HG03135 (cell line): ENCODE data around the gene YPEL1.
"Not testable (repeated sequence)": the region's sequence is repeated elsewhere in the genome, so short reads cannot be mapped to it uniquely, and the experiment has no call there.

Experiments
- ATAC-seq: cut with Tn5 transposase; IDR thresholded peaks from one replicate; pipeline ENCODE4 v1.9.1; 2021; ENCODE audit warnings: mild to moderate bottlenecking, moderate library complexity; ENCODE audit not compliant: unreplicated experiment

The YPEL1 gene

DNA sequence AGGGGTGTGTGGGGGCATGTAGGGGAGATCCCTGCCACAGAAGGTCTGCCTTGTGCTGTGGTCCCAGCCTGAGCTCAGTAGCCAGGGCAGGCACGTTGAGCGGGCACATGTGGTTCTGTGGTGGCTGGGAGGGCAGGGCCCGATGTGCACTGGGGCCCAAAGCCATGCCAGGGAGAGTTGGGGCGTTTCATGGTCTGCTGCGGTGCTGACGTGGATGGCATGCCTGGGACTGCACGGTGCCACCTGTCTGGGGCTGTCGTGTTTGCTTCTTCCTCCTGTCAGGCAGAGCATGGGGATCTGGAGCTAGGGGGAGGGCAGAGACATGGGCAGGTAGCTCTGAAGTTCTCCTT, 50.5 kb downstream of the YPEL1 start:
- ATAC-seq = no peak

DNA sequence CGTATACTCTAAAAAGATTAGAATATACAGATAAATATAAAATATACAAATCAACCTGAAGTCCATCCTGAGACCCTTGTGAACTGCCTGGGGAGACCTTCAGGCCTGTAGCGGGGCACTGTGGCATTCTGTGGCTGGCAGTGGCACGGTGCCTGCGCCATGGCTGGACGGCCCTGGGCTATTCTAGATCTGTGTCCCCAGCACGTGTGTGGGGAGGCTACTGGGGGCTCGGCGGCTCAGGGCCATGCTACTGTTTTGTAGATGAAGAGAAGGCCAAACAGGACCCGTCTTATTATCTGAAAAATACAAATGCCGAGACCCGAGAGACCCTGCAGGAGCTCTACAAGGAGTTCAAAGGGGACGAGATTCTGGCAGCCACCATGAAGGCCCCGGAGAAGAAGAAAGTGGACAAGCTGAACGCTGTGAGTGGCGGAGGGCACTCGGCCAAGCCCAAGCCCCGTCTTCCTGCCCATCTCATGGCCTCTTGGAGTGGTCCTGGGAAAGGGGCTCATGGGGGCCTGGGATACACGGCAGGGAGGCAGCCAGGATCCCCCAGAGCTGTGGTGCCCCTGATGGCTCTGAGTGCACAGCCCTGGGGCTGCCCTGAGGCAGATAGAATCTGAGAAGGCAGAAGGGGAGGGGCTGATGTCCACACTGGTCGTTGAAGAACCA, 51.0 kb downstream of the YPEL1 start:
- no peak for ATAC-seq

DNA sequence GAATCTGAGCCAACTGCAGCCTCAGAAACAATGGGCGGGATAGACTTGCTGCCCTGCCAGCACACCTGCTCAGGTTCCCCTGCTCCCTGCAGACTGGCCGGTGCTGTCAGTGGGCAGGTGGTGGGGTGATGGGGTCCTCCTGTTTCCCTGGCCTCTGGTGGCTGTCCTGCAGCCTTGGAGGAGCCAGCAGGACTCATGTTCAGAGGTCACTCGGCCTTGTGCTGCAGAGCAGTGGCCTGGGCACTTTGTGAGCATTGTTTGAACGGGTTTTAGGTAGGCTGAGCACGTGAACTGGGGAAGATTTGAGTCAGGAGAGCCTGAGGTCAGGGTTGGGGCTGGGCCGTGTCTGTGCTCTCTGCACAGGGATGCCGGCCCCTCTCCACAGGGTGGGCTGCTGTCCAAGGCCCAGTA, 52.2 kb downstream of the YPEL1 start:
- no peak for ATAC-seq

DNA sequence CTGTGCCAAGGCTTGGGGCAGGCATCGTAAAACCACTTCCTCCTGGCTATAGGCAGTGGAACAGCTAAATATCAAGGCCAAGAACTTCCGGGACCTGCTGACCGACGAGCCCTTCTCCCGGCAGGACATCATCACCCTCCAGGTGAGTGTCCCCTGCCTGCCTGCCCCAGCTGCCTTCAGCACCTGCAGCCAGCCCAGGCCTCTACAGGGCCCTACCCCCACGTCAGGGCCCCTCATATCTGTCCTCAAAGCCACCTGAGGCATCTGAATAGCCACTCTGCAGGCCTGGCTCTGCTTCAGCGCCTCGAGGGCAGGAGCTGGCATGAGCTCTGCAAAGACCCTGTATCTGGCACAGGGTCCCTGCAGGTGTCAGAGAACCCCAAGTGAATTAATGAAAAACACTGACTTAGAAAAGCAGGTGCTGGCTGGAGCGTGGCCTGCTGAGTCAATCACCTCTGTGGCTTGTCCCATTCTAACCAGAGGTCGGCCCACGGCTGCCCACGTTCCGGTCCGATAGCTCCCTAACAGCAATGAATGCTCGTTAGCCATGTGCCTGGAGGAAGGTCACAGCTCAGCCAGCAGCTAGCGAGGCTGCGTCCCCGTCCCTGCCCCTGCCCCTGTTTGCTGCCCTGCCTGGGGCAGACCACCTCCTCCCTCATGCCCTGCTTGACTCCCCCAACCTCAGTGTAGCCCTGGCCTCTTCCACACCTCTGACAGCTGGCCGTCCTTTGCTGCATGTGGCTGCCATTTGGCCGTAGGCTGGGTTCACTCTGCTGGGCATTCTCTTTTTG, 53.0 kb downstream of the YPEL1 start:
- no peak for ATAC-seq

DNA sequence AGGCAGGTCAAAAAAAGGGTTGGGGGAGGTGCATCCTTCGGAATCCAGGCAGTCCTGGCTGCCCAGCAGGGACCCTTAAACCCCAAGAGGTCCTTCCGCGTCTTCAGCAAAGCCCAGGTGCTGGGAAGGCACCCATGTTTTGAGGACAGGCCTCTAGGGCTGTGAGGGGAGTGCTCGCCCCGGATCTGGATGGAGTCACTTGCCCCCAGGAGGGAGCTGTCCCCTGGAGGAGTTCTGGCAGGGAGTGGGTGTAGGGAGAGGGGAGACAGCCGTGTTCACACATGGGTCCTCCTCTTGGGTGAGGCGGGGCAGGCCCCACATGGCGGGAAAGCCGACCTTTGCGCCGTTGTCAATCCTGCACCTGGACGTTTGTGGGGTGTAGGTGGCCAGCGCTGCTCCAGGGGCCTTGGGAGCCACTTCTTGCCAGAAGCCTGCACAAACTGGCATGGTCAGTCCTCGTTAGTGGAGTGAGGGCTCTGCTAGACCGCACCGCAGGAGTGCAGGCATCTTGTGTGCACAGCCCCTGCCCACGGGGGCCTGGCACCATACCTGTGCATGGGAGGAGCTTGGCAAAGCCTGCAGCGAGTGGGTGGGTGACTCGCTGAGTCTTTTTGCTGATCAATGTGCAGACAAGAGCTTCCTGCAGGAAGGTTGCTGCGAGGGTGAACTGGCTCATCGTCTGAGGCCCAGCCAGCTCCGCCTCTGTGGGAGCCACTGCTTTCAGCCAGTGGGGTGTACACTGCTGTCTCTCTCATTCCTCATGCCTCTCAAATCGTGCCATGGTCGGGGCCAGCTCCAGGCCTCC, 53.8 kb downstream of the YPEL1 start:
- ATAC-seq = no peak

DNA sequence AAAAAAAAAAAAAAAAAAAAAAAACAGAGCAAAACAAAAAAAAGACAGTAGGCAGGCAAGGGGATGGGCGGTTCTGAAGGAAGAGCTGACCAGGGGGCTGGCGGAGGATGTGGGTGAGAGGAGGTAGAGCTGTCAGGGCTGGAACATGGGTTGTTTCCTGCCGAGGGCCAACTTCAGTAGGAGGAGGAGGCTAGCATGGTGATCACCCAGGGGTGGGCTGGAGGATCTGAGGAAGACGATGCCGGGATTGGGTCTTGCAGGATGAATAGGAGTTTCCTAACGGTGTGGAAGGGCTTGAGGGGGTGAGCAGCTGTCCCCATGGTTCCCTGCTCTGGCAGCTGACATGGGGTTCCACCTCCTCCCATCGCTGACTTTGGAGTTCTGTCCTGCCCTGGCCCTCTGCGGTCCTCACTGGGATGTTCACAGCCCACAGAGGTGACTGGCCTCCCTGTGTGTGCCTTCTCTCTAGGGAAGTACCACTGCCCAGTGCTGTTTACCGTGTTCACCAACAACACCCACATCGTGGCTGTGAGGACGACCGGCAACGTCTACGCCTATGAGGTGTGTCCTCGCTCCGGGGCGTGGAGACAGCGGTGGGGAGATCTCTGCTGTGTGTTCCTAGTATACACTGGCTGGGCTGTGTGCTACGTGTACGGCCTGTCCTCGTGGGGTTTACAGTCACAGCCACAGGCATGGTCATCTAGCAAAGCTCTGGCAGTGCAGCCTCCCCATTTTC, 54.6 kb downstream of the YPEL1 start:
- ATAC-seq = no peak

DNA sequence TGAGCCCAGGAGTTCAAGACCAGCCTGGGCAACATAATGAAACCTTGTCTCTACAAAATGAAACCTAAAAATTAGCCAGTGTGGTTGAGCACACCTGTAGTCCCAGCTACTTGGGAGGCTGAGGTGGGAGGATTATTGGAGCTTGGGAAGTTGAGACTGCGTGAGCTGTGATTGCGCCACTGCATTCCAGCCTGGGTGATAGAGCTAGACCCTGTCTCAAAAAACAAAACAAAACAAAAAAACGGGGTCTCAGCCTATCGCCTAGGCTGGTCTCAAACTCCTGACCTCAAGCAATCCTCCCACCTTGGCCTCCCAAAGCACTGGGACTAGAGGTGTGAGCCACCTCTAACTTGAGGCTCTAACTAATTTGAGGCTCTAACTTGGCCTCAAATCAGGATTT, 56.2 kb downstream of the YPEL1 start:
- ATAC-seq = no peak

DNA sequence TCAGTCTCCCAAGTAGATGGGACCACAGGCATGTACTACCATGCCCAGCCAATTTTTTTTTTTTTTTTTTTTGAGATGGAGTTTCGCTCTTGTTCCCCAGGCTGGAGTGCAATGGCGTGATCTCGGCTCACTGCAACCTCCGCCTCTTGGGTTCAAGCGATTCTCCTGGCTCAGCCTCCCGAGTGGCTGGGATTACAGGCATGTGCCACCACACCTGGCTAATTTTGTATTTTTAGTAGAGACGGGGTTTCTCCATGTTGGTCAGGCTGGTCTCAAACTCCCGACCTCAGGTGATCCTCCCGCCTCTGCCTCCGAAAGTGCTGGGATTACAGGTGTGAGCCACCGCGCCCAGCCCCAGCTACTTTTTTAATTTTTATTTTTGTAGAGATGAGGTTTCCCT, 56.8 kb downstream of the YPEL1 start:
- not testable (repeated sequence) for ATAC-seq

DNA sequence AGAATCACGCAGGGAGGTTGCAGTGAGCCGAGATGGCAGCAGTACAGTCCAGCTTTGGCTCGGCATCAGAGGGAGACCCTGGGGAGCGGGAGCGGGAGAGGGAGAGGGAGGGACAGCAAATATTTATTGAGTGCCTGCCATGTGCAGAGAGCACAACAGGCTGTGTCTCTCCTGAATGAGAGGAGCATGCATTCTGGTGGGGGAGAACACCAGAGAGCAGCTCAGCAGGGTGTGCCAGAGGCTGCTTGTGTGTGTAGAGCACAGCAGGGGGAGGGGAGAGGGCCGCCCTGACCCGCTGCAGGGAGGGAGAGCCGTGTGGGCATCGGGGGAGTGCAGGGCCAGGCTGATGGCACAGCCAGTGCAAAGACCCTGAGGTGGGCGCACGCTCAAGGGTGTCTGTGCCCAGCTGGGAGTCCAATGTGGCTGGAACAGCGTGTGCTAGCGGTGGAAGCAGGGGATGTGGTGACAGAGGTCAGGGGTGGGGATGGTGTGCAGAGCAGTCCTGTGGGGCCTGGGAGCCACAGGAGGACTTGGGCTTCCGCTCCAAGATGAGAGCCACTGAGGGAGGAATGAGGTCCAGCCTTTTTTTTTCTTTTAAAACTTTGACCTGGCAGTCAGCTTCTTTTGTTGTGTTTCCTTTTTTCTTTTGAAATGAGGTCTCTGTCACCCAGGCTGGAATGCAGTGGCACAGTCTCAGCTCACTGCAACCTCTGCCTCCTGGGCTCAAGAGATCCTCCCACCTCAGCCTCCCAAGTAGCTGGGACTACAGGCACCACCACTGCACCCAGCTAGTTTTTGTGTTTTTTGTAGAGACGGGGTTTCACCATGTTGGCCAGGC, 57.8 kb downstream of the YPEL1 start:
- ATAC-seq = no peak

DNA sequence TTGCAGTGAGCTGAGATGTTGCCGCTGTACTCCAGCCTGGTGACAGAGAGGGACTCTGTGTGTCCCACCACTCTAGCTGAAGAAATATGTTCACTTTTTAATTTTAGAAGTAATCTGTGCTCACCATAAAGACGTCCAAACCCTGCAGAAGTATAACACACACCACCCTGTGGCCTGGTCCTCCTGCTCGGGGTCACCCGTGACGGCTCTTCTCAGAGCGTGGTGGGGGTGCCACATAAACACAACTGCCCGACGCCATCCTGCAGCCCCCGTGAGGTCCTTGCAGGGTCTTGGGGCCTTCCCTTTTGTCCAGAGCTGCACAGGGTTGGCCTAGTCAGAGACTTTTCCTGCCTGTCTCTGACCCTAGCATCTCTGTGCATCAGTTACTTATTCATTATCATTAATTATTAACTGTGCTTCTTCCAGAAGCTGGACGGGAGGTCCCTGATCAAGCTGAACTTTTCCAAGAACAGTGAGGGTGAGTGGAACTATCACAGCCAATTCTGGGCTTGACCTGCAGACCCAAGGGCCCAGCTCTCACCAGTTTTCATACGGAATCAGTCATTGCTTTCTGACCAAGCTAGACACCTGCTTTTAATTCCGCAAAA, 60.9 kb downstream of the YPEL1 start:
- no peak for ATAC-seq

DNA sequence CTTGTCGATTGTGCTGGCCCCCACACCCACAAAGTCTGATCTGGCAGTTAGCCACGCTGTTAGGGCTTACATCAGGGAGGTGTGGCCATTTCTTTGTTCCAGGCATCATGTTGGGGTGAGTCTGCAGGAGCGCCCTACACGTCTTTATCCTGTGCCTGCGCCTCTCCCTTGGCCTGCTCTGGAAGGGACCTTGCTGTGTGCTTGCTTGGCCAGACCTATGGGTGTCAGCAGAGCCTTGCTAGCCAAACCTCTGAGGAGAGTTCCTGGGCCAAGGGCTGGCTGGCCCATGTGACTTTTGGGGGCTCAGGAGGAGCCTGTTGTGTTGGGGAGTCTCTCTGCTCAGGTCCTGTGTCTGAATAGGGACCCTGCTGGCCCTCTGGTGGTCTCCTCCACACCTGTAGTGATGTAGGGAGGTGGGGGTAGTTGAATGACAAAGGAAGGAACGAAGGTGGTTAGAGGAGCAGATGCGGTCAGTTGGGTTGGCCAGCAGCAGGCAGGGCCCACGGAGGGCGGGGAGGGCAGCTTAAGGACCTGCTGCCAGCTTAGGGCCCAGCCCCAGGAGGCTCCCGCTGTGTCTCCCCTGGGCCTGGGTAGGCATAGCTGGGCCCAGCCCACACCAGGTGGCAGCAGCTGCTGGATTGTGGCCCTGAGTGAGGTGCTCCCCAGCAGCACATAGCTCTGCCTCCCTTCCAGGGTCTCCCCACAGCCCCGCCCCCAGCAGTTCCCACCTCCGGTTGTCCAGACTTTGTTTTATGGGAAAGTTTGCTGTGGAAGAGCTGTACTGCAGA, 61.9 kb downstream of the YPEL1 start:
- ATAC-seq = no peak

DNA sequence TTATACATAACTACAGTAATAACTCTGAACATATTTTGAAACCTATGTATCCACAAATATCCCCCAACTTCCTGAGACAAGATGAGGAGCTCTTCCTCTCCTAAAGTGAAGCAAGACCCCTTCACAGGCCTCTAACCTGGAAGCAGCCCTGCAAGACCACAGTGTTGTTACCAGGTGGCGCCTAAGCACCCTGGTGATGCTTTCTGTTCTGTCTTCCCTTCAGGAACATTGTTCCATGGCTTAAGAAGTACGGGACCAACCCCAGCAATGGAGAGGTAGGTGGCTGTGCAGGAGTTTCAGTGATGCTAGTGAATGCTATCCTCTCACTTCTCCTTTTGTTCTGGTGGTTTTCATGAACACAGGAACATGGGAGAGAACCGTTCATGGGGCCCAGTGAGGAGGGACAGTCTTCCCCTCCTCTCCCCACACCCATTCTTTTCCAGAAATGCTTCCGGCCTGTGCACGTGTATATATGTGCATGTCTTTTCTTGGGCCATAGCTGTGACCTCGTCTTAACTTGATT, 63.4 kb downstream of the YPEL1 start:
- no peak for ATAC-seq

DNA sequence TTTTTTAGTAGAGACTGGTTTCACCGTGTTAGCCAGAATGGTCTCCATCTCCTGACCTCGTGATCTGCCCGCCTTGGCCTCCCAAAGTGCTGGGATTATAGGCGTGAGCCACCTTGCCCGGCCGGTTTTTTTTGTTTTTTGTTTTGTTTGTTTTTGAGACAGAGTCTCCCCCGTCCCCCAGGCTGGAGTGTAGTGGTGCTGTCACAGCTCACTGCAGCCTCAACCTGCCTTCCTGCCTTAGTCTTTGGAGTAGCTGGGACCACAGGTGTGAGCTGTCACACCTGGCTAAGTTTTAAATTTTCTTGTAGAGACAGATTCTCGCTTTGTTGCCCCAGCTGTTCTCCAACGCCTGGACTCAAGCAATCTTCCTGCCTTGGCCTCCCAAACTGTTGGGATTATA, 66.6 kb downstream of the YPEL1 start:
- ATAC-seq = no peak

DNA sequence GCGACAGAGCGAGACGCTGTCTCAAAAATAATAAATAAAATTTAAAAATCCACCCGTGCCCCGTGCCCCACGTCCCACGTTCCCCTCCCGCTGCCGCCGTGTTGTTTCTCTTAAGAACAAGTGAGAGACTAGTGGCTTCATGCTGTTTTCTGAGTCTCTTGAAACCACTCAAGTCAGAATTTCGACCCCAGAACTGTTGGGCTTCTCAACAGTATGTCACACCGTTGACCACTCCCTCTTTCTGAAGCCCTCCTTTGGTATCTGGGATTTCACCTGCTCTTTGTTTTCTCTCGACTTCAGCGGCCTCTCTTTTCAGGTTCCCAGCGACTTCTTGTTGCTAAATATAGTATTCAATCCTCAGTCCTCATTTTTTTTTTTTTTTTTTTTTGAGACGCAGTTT, 68.8 kb downstream of the YPEL1 start:
- no peak for ATAC-seq

DNA sequence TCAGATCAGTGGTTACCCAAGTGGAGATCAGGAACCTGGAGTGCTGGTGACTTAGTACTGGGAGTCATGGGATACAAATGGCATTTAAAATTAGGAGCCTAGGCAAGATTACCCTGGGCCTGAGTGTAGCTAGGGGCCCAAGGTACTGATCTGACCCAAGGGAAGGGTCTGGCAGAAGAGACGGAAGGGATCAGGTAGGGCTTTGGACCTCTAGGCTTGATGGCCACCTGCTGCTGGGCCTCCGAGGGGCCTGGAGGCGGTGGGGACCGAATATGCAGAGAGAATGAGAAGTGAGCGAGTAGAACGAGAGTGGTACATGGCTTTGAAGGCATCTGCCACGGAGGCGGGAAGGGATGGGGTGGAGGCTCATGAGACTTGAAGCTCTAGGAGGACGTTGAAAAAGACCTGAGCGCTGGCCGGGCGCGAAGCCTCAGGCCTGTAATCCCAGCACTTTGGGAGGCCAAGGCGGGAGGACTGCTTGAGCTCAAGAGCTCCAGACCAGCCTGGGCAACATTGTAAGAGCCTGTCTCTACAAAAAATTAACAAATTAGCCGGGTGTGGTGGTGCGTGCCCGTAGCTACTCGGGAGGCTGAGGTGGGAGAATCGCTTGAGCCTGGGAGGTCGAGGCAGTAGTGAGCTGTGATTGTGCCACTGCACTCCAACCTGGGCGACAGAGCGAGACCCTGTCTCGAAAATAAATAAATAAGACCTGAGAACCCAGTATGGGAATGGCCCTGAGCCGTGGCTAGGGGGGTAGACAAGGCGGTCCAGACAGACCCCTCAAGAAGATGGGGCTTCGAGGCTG, 70.3 kb downstream of the YPEL1 start:
- no peak for ATAC-seq

DNA sequence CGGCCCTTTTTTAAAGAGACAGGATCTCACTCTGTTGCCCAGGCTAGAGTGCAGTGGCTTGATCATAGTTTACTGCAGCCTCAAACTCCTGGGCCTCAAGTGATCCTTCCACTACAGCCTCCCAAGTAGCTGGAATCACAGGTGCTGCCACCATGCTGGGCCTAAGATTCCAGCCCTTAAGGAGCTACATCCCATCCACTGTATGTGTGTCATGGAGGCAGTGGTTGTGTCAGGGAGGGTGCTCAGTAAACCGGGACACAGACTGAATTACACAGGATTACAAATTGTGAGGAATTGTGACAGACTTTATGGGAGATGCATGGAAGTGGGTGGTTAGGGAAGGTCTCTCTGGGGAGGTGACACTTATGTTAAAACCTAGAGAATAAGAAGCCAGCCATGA, 71.9 kb downstream of the YPEL1 start:
- ATAC-seq = no peak

DNA sequence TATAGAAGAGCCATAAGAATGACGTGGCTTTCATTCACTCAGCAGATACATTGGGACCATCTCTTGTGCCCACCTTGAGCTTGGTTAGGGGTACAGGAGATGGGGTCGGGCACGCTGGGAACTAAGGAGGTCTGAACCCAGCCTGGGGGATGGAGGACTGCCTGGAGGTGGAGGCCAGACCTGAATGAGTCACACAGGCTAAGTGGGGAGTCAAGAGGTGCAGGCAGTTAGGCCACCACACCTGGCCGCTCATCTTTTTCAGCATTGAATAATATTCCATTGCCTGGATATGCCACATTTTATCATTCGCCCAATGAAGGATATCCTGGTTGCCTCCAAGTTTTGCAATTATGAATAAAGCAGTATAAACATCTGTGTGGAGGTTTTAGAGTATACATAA, 73.6 kb downstream of the YPEL1 start:
- no peak for ATAC-seq

DNA sequence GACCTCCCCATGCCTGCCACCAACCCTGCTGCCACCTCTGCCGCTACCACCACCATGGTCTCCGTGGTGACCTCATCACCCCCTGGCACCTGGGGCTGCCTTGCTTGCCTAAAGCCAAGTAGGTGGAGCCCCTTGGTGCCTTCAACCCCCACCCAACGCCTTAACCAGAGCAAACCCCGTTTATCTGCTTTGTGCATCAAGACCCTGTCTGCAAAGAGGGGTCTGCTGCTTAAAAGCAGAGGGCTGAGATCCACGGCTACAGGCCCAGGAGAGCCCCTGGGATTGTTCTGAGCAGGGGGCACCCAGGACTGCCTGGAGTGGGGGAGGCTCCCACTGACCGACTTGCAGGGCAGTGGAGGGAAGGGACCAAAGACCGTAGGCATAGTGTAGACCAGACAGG, 74.7 kb downstream of the YPEL1 start:
- ATAC-seq = no peak
